ENCODE data around the gene CADM2.

Gene CADM2

DNA sequence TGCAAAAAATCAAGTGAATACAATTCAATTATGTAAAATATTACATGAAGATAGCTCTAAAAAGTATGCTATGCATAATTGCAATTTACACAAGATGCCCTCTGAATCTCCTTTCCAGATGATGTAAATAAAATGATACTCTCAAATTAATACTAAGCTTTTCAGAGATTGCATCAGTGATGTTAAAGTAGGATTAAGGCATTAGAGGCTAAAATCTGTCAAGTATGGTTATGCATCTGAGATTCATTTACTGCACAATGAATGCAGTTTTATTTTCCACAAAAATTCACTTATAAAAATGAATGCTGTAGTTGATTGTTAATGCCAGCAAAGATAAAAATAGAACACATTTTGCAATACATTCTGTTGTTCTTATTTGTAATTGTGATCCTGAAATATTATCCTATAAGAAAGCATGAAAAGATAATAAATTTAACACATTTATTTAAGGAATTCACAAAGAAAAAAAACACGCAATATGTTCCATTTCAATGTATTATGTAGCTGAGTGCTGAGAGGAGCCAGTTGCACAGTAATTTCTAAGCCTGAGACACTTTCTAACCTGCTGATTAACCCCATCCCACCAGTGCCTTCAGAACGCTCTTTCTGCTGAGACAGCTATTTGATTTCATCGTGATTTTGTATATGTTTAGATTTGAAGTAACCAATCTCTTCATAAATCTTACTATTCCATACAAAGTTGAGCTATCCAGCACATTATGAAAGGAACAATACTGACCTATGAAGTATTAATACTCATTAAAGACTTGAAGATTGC is 224.4 kb downstream of the CADM2 start:
- TF ChIP-seq, protein P1, sequence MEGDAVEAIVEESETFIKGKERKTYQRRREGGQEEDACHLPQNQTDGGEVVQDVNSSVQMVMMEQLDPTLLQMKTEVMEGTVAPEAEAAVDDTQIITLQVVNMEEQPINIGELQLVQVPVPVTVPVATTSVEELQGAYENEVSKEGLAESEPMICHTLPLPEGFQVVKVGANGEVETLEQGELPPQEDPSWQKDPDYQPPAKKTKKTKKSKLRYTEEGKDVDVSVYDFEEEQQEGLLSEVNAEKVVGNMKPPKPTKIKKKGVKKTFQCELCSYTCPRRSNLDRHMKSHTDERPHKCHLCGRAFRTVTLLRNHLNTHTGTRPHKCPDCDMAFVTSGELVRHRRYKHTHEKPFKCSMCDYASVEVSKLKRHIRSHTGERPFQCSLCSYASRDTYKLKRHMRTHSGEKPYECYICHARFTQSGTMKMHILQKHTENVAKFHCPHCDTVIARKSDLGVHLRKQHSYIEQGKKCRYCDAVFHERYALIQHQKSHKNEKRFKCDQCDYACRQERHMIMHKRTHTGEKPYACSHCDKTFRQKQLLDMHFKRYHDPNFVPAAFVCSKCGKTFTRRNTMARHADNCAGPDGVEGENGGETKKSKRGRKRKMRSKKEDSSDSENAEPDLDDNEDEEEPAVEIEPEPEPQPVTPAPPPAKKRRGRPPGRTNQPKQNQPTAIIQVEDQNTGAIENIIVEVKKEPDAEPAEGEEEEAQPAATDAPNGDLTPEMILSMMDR (conservative IDR thresholded peaks at IDR 0.05) = no peak
- TF ChIP-seq ZFX (IDR thresholded peaks at IDR 0.05) = no peak
- H3K27ac ChIP-seq = no peak overlapping the region

DNA sequence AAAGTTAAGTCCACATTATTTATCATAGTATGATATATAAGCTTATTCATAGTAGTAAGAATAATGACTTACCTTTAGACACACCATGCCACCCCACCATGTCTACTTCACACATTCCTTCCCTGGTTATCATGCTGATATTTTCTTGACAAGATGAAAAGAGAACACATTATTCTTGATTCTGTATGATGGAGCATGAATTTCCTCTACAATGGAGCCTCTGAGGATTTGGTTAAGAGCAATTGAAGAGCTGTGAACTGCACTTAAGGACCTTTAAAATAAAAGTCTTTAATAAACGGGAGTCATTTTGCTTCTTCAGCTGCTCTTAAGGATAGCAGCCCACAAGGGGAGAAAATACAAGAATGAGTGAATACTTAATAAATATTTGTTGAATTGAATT is 226.7 kb downstream of the CADM2 start:
- TF ChIP-seq, protein P1 (conservative IDR thresholded peaks at IDR 0.05) = no peak
- no peak for TF ChIP-seq ZFX (IDR thresholded peaks at IDR 0.05)
- H3K27ac ChIP-seq = no peak overlapping the region

DNA sequence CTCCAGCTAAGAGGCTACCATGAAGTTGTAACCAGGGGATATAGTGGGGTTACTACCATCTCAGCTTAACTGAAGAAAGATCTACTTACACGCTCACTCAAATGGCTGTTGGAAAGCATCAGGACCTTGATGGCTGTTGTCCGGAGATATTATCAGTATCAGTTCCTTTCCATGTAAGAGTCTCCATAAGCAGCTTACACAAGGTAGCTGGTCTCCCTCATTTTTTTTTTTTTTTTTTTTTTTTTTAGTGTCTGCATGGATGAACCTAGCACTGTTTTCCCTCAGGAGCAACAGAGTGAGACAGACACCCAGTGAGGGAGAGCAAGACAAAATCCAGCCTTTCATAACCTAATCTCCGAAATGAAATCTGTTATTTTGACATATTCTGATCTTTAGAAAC is 230.9 kb downstream of the CADM2 start:
- TF ChIP-seq, protein P1 (conservative IDR thresholded peaks at IDR 0.05) = no peak
- no peak for TF ChIP-seq ZFX (IDR thresholded peaks at IDR 0.05)
- H3K27ac ChIP-seq = no peak overlapping the region

GRCh38 chr3:85193565-85193964 is 234.8 kb downstream of the CADM2 start:
- TF ChIP-seq, protein P1 (conservative IDR thresholded peaks at IDR 0.05) = peak; percentile 42
- TF ChIP-seq ZFX (IDR thresholded peaks at IDR 0.05) = no peak
- H3K27ac ChIP-seq = no peak overlapping the region

DNA sequence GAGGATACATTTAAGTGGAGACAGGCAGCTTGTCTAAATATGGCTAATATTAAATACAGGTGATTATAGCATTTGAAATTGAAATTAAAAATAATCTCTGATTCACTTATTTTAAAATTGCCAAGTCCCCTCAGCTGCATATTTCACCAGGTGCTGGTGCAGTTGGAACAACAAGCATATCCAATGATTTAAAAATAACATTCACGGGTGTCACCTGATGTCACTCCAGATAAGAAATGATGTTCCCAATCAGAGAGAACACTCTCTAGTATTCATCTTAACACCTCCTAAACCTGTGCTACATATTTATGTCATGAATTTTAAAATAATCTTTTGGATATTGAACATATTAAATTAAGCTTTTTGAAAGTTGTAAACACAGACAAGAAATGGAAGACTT is 249.9 kb downstream of the CADM2 start:
- no peak overlapping the region for H3K27ac ChIP-seq
- TF ChIP-seq ZFX (IDR thresholded peaks at IDR 0.05) = no peak
- TF ChIP-seq, protein P1 (conservative IDR thresholded peaks at IDR 0.05) = no peak

GRCh38 chr3:85210540-85210939 is 251.8 kb downstream of the CADM2 start:
- no peak for TF ChIP-seq ZFX (IDR thresholded peaks at IDR 0.05)
- TF ChIP-seq, protein P1 (conservative IDR thresholded peaks at IDR 0.05) = no peak
- H3K27ac ChIP-seq = no peak overlapping the region

- TF ChIP-seq, protein P1 (conservative IDR thresholded peaks at IDR 0.05) = no peak
- TF ChIP-seq ZFX (IDR thresholded peaks at IDR 0.05) = no peak
- no peak overlapping the region for H3K27ac ChIP-seq
Observed at GRCh38 chr3:85228966-85229365, 270.2 kb downstream of the CADM2 start.
